Muscle of arm (tissue), 12 donors: Measurements from ENCODE around the gene GMPPA. TPM values are rescaled to one million over a fixed set of nuclear protein-coding genes. Genes with fewer than 3 reads are reported as not detected.

Source experiments
- DNase-seq: peaks from one replicate; pipeline ENCODE4 v3.0.0-alpha.2; 2013
- polyA plus RNA-seq, 12 donors: library from polyadenylated mRNA; unstranded; fragments of 120-200 nt; gene quantifications; one replicate each; pipeline ENCODE4 v1.2.1, GENCODE V29; 2013; ENCODE audit not compliant: insufficient read length in 12 of 12

GMPPA gene
- polyA plus RNA-seq, 12 donors = 18.5 to 82.8 (median 25.4) TPM; not detected in 1

DNA sequence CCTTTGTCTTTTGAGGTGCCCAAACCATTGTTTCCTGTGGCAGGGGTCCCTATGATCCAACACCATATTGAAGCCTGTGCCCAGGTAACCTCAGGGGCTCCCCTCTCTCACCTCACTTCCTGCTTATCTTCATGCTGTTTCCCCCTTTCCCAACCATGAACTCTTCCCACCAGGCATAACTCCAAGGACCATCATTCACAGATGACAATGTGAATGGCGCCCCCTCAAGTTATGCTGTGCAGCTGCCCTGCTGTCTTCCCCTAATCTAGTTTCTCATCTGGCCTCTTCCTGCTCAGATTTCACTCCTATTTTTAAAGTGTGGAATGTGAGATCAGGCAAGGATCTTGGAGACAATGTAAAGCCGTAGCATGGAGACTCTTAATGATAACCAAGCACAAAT is 1.4 kb downstream of the GMPPA start:
- DNase-seq = no peak

DNA sequence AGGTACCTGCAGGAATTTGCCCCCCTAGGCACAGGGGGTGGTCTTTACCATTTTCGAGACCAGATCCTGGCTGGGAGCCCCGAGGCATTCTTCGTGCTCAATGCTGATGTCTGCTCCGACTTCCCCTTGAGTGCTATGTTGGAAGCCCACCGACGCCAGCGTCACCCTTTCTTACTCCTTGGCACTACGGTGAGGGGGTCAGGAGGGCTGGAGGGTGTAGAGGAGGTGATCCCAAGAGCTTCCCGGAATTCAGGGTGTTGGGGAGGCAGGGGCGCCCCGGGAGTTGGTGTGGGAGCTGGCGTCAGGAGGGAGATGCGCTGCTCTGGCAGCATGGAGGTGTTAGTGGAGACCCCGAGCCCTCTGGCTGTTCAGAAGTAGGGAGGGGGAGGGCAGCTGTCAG is 3.2 kb downstream of the GMPPA start:
- DNase-seq = no peak

DNA sequence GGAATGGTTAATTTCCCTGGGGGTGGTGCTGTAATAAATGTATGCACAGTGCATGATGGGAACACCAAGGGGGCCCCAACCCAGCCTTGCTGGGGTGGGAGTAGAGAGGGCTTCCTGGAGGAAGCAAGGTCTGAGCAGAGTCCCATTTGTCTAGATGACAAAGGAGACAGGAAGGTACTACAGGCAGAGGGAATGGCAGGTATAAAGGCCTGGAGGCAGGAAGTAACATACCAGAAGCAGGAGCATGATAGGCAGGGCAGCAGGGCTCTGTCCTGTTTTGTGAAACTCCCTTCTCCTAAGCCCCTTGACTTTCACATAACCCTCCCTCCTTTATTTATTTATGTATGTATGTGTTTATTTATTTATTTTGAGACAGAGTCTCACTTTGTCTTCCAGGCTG is 3.9 kb downstream of the GMPPA start:
- DNase-seq = no peak

DNA sequence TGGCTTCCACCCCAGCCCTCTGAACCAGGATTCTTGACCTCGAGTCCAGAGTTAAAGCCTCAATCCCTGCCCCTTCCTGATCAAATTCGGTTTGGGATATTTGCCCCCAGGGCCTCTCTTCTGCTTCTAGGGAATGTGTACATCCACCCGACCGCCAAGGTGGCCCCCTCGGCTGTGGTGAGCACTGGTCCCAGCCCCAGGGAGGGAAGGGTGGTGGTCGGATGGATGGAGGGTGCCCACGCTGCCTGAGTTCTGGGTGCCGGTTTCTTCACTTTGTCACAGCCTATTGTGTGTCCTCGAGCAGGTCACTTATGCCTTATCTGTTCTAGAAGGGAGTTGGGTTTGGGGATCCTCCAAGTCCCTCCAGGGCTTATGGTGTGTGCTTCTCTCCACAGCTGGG is 6.9 kb downstream of the GMPPA start:
- no peak for DNase-seq

DNA sequence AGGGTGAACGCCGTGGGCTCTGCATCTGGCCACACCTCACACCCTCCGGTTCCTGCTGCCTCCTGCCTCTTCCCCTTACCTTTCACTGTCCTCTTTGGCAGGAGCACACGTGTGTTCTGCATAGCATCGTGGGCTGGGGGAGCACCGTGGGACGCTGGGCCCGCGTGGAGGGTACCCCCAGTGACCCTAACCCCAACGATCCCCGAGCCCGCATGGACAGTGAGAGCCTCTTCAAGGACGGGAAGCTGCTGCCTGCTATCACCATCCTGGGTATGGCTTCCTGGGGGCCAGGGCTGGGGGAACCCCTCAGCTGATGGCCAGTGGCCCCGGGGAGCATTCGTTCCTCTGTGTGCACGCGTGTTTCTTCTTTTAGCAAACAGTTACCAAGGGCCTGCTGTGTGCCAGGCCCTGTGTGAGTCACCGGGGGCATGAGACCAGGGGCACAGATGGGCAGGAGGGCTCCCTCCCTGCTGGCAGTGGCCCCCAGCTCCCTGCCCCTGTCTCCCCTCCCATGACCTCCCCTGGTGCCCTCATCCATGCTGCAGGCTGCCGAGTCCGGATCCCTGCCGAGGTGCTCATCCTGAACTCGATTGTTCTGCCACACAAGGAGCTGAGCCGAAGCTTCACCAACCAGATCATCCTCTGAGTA is 7.6 kb downstream of the GMPPA start:
- DNase-seq = no peak

DNA sequence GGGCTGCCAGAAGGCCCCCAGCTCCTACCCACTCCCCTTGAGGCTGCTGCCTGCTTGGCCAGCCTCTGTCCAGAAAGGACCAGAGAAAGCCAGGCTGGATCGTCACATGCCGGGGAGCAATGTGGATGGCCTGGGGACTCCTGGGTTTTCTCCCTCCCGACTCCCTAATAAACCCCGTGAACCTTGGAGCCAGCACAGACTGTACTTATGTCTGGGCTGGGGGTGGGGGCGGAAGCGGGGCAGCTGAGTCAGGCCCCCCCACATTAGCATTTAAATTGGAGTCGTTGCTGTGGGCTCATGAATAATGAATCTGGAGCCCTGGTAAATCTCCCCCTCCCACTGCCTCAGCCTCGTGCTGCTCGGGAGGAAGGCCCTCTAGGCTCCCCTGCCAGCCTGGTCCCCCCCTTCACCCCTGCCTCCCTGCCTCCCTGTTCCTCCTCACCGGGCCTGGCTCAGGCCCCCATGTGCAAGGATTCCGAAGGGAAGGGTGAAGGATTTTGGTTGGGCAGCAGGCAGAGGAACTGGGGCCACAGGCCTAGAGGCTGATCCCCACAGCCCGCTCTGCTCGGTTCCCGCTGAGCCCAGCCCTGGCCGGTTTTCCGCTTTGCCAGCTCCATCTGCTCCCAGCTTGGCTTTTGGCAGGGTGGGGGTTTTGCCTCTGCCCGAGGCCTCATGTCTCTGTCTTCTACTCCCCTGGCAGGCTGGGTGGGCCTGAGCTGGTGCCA is 8.3 kb downstream of the GMPPA start:
- DNase-seq = no peak

DNA sequence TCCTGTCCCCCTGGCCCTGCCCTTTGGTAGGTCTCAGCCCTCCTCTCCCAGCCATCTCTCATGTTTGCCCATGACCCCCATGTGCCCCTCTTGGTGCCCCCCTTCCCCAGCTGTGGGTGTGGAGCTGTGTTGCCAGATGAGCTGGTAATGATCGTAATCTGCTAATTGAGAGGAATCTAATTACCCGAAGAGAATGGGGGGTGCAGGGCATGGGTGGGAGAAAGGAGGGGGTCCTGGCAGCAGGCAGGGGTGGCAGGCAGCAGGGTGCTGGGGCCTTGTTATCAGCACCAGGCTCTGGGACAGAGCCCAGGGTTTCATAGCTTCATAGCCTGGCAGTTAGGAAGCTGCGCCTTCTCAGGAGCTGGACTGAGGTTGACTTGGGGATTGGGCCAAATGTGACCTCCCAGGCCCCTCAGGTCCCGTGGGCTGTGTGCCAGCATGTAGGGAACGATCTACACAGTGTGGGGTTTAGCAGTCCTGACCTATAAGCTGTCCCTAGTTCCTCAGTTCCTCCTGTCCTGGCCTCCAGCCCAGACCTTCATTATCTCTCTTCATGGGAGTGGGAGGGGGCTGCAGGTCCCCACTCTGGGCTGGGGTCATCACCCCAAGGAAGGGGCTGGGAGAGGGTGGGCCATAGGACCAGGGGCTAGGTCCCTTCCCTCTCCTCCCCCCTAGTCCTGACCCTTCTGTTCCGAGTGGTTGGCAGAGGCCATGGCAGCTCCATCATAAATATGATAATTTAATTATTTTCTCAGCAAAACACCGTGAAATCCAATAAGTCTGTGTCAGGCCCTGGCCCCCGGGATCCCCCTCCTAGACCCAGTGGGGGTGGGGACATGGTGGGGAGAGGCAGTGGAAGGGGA is 9.1 kb downstream of the GMPPA start:
- DNase-seq = no peak

DNA sequence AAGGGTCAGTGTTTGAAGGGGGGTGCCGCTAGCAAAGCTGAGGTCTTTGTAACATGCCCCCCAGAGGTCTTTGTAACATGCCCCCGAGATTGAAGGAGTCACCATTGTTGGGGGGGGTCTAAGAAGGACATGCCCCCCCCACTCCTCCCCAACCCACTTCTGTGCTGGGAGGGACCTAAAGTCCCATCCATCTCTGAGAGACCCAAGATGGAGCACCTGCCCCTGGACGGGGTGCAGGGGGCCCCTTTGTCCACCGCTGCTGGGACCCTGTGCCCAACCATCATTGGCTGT is 9.7 kb downstream of the GMPPA start:
- no peak for DNase-seq

DNA sequence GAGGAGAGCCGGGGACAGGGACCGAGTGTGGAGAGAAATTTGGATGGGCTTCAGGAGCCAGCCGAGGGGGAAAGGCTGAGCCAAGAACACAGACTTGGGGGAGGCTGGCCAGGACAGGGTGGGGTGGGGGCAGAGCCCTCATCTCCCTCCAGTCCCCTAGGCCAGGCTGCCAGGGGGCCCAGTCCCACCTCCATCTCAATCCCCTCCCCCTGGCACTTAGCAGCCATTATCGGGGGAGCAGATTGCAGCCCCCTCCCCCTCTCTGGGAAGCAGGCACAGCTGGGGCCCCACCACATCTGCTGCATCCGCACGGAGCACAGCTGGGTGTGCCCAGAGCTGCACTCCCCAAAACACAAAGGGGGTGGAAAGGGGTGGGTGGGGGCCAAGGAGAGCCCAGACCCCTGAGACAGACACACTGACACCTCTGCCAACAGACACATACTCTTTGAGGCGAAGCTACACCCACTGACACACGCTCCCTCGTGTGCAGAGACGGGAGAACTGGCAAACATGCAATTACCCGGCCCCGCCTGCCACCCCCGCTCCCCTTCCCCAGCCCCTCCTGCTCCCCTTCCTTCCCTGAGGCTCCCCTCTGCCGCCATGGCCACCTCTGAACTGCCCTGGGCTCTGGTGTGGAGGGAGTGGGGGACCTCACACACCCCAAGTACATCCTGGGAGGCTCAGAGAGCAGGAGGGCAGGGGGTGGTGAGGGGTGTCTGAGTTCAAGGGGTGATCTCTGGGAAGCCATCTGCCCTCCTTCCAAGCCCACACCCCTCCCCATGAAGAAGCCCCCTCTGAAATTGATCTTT is 10.5 kb downstream of the GMPPA start:
- no peak for DNase-seq

DNA sequence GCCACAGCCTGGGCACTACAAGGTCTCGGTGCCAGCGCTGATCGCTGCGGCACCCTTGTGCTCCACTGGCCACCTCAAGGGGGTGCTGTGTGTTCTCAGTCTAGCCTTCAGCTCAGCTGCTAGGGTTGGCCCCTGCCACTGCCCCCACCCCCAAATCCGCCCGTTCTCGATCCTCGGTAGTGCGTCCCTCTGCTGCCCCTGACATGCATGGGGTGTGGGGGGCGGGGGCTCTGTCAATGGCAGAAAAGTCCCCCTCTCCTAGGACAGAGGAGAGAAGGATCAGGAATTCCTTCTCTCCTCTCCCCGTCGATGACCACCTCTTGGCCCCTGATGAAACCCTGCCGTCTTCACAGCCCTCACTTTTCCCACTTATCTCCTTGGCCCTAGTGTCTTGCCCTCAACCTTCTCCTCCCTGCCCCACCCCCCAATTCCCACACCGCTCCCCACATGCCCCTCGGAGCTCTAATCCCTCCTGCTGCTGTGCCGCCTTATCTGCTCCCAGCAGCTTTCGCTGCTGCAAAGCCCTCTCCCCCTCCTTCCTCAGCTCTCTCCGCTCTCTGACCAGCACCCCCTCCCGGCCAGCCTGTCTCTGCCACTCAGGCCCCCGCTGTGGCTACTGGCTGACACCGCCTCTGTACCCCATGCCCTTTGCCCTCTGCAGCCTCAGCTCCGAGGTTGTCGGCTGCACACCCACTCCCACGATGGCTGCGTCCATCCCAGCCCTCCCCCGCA is 11.3 kb downstream of the GMPPA start:
- peak; percentile 66 for DNase-seq

DNA sequence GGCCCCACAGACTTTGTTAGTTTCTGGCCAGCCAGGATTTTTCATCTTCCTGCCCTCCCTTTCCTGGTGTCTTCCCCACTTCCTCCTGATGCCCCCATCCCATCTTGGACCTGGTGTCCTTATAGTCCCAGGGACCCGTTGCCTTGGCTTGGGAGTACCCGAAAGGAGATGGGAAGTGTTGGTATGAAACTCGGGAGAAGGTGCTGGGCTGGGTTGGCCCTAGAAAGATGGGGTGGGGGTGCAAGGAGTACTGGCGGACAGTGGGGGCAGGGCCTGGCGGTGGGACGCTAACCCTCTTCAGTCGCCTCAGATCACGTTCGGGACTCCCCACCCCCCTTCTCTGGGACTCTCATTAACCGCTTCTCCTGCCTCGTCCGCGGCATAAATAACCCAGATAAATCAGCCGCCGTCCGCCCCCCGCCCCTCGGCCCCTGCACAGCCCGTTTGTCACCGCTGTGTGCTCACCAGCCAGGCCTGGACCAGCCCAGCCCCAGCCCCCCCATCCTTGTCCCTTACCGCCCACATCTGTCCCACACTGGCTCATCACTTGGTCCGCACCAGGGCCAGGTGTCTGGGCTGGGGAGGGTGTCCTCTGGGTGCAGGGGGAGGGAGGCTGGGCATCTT is 11.9 kb downstream of the GMPPA start:
- no peak for DNase-seq

DNA sequence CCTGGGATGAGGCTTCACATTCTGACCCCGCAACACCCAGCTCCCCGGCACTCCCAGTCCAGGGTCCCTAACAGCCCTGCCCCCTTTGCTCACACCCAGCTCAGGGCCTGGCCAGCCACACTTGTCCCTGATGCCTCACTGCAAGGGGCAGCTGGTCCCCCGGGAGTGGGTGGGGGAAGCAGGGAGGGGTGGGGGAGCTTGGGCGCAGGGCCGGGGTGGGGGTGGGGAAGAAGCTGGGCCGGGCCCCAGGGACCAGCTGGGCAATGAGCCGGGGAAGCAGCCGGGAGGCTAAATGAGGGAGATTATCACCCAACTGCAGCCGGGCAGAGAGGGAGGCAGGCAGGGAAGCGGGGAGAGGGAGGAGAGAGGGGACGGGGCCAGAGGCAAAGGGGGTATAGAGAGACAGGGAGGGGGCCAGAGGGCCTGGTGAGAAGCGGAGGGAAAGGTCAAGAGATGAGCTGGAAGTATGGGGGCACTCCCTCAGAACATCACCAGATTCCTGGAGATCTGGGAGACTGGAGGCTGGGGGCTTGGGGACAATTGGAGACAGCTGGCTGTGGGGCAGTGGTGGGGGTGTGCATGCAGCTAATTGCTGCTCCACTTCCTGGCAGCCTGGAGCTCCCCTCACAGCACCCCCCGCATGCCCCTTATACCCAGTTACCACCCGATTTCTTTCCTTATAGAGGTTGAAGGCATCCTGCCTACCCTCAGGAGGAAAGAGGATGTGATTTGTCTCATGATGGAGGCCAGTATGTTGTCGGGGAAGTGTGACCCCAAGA is 13.0 kb downstream of the GMPPA start:
- no peak for DNase-seq

DNA sequence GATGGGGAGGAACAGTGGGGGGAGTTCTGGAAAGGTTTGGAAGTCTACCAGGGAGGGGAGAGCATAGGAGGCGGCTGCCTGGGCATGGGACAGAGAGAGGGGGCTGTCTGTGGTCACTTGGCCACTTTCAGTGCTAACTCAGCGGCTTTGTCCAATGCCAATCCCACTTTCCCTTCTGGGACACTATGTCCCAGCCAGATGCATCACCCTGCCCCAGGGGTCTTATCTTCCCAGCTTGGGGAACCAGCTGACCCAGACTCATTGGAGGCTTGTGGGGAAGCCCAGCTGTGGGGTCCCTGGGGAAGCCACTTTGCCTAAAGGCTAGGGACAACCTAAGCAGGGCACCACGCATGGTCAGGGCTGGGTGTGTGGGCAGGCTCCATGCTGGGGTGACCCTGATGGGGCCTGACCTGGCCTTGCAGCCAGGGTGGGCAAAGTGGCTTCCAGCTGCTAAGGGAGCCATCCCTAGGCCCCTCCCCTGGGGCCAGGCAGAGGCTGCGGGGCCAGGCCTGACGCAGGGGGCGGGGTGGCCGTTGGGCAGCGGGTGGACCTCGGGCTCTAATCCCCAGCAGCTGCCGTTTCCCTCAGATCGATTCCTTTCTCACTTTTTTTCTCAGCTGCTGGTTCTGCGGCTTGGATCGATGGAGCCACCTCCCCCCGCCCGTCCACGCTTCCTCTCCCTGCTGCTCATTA is 14.0 kb downstream of the GMPPA start:
- no peak for DNase-seq

DNA sequence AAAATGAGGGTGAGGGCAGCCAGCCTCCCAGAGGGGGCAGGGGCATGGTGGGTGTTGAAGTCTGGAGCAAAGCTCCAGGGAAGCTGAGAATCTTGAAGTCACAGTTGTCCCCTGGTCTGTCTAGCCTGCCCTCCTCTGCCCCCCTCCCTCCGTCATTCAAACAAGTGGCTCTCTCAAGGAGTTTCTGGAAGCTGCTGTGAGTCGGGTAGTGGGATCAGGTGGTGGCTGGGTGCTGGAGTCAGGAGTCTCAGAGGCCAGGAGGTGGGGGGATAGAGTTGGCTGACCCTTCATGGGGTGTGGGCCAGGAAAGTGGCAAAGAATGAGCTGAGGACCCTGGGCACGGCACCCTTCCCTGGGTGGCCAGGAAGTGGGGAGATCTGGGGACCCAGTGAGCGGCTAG is 15.1 kb downstream of the GMPPA start:
- DNase-seq = no peak

DNA sequence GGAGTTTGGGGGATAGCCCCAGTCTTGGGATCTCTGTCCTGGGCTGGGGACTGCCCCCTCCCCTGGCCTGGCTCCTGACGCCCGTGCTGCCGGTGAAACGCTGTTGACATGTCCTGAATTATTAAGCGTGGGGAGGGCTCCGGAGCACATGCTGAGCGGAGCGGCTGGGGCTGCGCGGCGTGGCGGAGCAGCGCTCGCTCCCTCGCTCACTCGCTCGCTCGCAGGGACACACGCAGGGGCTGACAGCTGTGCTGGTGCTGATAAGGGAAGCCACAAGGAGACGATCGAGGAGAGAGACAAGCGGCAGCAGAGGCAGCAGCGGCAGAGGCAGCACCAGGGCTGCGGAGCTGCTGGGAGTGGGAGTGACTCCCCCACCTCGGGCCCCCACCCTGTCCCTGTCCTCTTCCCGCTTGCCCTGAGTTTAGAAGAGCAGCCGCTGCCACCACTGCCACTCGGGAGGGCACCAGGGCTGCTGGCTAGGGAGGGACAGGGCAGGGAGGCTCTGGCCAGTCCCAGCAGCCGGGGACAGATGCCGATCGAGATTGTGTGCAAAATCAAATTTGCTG is 15.6 kb downstream of the GMPPA start, which contains the start of gene ASIC4:
TSS of gene ASIC4 (plus strand) at position 287 of the 566 bp plus-strand sequence. CDS start at position 530, 243 bp downstream.
- no peak for DNase-seq

DNA sequence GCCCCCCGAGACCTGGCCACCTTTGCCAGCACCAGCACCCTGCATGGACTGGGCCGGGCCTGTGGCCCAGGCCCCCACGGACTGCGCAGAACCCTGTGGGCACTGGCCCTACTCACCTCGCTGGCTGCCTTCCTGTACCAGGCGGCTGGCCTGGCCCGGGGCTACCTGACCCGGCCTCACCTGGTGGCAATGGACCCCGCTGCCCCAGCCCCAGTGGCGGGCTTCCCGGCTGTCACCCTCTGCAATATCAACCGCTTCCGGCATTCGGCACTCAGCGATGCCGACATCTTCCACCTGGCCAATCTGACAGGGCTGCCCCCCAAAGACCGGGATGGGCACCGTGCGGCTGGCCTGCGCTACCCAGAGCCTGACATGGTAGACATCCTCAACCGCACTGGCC is 16.1 kb downstream of the GMPPA start:
- no peak for DNase-seq

DNA sequence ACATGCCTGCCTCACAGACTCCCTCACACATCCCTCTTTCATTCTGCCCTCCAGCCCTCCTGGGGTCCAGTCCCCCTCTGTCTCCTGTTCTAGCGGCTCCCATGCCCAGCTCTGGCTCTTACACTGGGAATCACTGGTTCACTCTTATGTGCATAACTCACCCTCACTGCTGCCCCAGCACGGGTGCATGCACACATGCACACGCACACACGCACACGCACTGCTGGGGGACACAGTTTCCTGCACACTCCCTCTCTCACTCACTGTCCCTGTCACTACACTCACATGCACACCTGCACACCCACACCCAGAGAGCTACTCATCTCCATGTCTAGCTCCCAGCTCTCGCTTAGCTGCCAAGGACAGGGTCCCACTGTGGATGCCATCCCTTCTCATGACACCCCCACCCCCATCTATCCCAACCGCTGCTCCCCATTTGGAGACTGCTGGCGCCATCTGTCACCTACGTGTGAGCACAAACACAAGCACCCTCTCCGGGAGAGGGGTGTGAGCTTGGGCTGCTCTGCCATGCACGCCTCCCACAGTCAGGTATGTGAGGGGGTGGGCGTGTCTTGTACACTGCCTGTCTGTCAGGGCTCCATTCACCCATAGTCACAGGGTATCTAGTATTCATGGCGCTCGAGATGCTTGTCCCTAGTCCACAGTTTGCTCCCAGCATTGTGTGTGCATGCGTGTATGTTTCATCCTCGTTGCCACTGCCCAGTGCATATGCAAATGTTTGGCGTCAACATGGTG is 17.4 kb downstream of the GMPPA start:
- no peak for DNase-seq

DNA sequence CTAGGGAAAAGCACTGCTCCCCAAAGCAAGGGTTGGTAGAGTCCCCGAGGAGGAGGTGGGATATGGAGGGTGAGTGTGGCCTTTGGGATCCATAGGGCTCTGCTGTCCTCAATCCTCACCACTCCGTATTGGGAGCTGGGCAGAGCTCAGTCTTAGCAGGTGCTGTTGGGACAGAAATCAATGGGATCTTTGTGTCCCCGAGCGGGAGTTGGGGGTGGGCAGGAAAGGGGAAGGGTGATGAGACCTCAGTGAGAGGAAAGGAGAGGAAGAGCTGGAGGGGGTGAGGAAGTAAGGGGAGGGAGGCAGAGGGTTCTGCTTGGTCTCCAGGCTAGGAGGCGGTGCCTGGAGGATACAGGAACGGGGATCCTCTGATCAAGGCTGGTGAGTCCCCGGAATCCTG is 18.2 kb downstream of the GMPPA start:
- no peak for DNase-seq
